Upper lobe of right lung (tissue), 1 donor: Measurements from ENCODE around the gene FASTKD3. TPM values are rescaled to one million over a fixed set of nuclear protein-coding genes. Genes with fewer than 3 reads are reported as not detected.

Experiments used
- ATAC-seq: fragments of 200-7000 bp; cut with Tn5 transposase; one replicate; pipeline ENCODE4 v1.9.1; 2020; ENCODE audit warnings: mild to moderate bottlenecking, moderate library complexity
- DNase-seq: peaks from one replicate; pipeline ENCODE4 v3.0.0-alpha.2; 2020
- H3K27ac ChIP-seq: fragments of 200-600 bp; one replicate; pipeline ENCODE4 v1.8.0; 2022
- H3K27me3 ChIP-seq: fragments of 200-600 bp; one replicate; pipeline ENCODE4 v1.8.0; 2022; ENCODE audit warnings: mild to moderate bottlenecking
- H3K36me3 ChIP-seq: fragments of 200-600 bp; one replicate; pipeline ENCODE4 v1.8.0; 2022
- H3K4me1 ChIP-seq: fragments of 200-600 bp; one replicate; pipeline ENCODE4 v1.8.0; 2022
- H3K4me3 ChIP-seq: fragments of 200-600 bp; one replicate; pipeline ENCODE4 v1.8.0; 2022; ENCODE audit warnings: mild to moderate bottlenecking
- H3K9me3 ChIP-seq: fragments of 200-600 bp; one replicate; pipeline ENCODE4 v1.8.0; 2022
- intact Hi-C: fragments of 100-400 bp; cut with DNase I; formaldehyde crosslinking; loops from one replicate; pipeline ENCODE4 v1.11.0; 2022
- total RNA-seq: library from RNA; stranded (reverse); fragmentation: NEBNext Ultra II Directional; extraction: Animal tissue kit (Norgen Biotek cat#: 25700); gene quantifications from one replicate; pipeline ENCODE4 v1.2.1, GENCODE V29; 2021
- TF ChIP-seq, protein P1 (sequence below): fragments of 200-600 bp; IDR thresholded peaks from one replicate; pipeline ENCODE4 v1.8.0; 2022; ENCODE audit warnings: antibody characterized with exemption
- donor health status: DM: no; HTN: yes; CAD: no; lungs with severe emphysema.

Gene FASTKD3
- total RNA-seq, 1 donor from 2014 or later: 8.0 TPM

- H3K9me3 ChIP-seq: no peaks in the 10 kb centered on the region
- no peak for DNase-seq
- TF ChIP-seq, protein P1, sequence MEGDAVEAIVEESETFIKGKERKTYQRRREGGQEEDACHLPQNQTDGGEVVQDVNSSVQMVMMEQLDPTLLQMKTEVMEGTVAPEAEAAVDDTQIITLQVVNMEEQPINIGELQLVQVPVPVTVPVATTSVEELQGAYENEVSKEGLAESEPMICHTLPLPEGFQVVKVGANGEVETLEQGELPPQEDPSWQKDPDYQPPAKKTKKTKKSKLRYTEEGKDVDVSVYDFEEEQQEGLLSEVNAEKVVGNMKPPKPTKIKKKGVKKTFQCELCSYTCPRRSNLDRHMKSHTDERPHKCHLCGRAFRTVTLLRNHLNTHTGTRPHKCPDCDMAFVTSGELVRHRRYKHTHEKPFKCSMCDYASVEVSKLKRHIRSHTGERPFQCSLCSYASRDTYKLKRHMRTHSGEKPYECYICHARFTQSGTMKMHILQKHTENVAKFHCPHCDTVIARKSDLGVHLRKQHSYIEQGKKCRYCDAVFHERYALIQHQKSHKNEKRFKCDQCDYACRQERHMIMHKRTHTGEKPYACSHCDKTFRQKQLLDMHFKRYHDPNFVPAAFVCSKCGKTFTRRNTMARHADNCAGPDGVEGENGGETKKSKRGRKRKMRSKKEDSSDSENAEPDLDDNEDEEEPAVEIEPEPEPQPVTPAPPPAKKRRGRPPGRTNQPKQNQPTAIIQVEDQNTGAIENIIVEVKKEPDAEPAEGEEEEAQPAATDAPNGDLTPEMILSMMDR: no peak
- no peak overlapping the region for H3K4me3 ChIP-seq
- peaks cover 7% of the 10 kb centered on the region for H3K4me1 ChIP-seq
- ATAC-seq: no peak
- H3K27ac ChIP-seq: no peak overlapping the region
- intact Hi-C loops: no loop called here
- peaks cover 23% of the 10 kb centered on the region for H3K27me3 ChIP-seq
- no peaks in the 10 kb centered on the region for H3K36me3 ChIP-seq
Observed at GRCh38 chr5:7846327-7846726, 22.5 kb downstream of the FASTKD3 start.

GRCh38 chr5:7845557-7845956 lies 23.3 kb downstream of the FASTKD3 start:
- no peak for DNase-seq
- Histone ChIP-seq H3K4me3 (no peak overlapping the region), H3K27me3 (peaks cover 23% of the 10 kb centered on the region), H3K4me1 (peaks cover 7% of the 10 kb centered on the region), H3K36me3 (no peaks in the 10 kb centered on the region), H3K9me3 (no peaks in the 10 kb centered on the region), H3K27ac (no peak overlapping the region)
- no peak for ATAC-seq
- intact Hi-C loops: no loop called here
- TF ChIP-seq, protein P1: no peak

- no peak overlapping the region for H3K4me3 ChIP-seq
- H3K27ac ChIP-seq: no peak overlapping the region
- H3K4me1 ChIP-seq: peaks cover 5% of the 10 kb centered on the region
- intact Hi-C loops: no loop called here
- H3K36me3 ChIP-seq: no peaks in the 10 kb centered on the region
- H3K9me3 ChIP-seq: no peaks in the 10 kb centered on the region
- TF ChIP-seq, protein P1: no peak
- DNase-seq: no peak
- ATAC-seq: no peak
- H3K27me3 ChIP-seq: peaks cover 22% of the 10 kb centered on the region
Observed at GRCh38 chr5:7844901-7845300, 23.9 kb downstream of the FASTKD3 start.

GRCh38 chr5:7842531-7842930 lies 26.3 kb downstream of the FASTKD3 start:
- Histone ChIP-seq H3K9me3 (no peaks in the 10 kb centered on the region), H3K27me3 (peaks cover 10% of the 10 kb centered on the region), H3K4me1 (no peaks in the 10 kb centered on the region), H3K27ac (no peak overlapping the region), H3K36me3 (no peaks in the 10 kb centered on the region), H3K4me3 (no peak overlapping the region)
- TF ChIP-seq, protein P1: no peak
- ATAC-seq: no peak
- intact Hi-C loops: no loop called here
- DNase-seq: no peak

- no peaks in the 10 kb centered on the region for H3K27me3 ChIP-seq
- H3K4me3 ChIP-seq: no peak overlapping the region
- no peaks in the 10 kb centered on the region for H3K4me1 ChIP-seq
- TF ChIP-seq, protein P1: no peak
- H3K36me3 ChIP-seq: no peaks in the 10 kb centered on the region
- no peak for ATAC-seq
- no peak for DNase-seq
- no peaks in the 10 kb centered on the region for H3K9me3 ChIP-seq
- no peak overlapping the region for H3K27ac ChIP-seq
- intact Hi-C loops: no loop called here
Observed at GRCh38 chr5:7837403-7837802, 31.4 kb downstream of the FASTKD3 start.

- Histone ChIP-seq H3K4me3 (no peak overlapping the region), H3K9me3 (no peaks in the 10 kb centered on the region), H3K27me3 (no peaks in the 10 kb centered on the region), H3K36me3 (no peaks in the 10 kb centered on the region), H3K4me1 (no peaks in the 10 kb centered on the region), H3K27ac (no peak overlapping the region)
- intact Hi-C loops: no loop called here
- TF ChIP-seq, protein P1: no peak
- ATAC-seq: no peak
- DNase-seq: no peak
Observed at GRCh38 chr5:7834982-7835381, 33.8 kb downstream of the FASTKD3 start.
